Measurements from ENCODE around the gene ABTB1.

Gene ABTB1

DNA sequence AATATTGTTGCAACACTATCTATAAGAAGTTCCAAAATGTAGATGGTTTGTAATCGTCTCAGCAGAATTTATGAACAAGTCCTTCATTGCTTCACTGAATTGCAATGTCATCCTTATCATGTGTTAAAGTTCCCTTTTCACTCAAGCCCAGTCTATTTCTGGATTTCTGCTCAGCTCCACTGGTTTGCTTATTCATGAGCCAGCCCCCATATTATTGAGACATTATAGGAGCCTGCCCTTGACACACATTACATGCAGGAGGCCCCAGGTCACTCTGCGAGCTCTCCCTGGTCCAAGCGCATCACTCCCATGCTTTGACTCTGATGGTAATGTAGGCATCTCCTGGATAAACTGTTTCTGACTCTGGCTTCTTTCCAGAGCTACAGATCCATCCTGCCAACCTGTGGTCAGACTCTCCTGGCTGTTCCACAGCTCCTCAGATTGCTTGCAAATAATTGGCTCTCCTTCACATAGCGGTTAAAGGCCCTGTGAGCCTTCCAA lies 56.9 kb downstream of the ABTB1 start:
- H3K27me3 ChIP-seq = no peaks in the 10 kb centered on the region
- H3K4me1 ChIP-seq = peaks cover 9% of the 10 kb centered on the region
- no peaks in the 10 kb centered on the region for H3K36me3 ChIP-seq
- no peak overlapping the region for H3K4me3 ChIP-seq (ENCODE audit: low read depth, low read length)
- no peak for DNase-seq
- TF ChIP-seq, protein P1, sequence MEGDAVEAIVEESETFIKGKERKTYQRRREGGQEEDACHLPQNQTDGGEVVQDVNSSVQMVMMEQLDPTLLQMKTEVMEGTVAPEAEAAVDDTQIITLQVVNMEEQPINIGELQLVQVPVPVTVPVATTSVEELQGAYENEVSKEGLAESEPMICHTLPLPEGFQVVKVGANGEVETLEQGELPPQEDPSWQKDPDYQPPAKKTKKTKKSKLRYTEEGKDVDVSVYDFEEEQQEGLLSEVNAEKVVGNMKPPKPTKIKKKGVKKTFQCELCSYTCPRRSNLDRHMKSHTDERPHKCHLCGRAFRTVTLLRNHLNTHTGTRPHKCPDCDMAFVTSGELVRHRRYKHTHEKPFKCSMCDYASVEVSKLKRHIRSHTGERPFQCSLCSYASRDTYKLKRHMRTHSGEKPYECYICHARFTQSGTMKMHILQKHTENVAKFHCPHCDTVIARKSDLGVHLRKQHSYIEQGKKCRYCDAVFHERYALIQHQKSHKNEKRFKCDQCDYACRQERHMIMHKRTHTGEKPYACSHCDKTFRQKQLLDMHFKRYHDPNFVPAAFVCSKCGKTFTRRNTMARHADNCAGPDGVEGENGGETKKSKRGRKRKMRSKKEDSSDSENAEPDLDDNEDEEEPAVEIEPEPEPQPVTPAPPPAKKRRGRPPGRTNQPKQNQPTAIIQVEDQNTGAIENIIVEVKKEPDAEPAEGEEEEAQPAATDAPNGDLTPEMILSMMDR (IDR thresholded peaks at IDR 0.05; ENCODE audit: low read depth, low read length) = no peak
- no peaks in the 10 kb centered on the region for H3K9me3 ChIP-seq

DNA sequence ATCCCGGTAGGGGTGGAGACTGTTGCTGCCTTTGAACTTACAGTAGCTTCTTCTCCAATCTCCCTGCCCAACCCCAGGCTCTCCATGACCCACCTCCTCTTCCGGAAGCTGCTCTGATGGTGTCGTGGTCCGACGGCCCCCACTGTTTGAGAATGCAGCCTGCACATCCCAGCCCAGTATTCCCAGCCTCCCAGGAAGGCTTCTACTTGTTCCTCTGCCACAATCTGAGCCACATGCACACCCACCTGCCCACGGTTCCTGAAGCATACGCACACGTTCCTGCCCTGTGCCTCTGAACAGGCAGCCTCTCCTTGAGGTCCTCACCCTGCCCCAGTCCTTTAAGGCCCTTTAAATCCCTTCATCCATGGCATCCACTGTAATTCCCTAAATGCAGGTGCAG lies 57.4 kb downstream of the ABTB1 start:
- no peak for DNase-seq
- no peaks in the 10 kb centered on the region for H3K36me3 ChIP-seq
- H3K4me1 ChIP-seq = peaks cover 9% of the 10 kb centered on the region
- H3K27me3 ChIP-seq = no peaks in the 10 kb centered on the region
- TF ChIP-seq, protein P1 (IDR thresholded peaks at IDR 0.05; ENCODE audit: low read depth, low read length) = no peak
- H3K4me3 ChIP-seq (ENCODE audit: low read depth, low read length) = no peak overlapping the region
- no peaks in the 10 kb centered on the region for H3K9me3 ChIP-seq
